GM18502 (cell line): ENCODE measurements around the gene SLC35F1.

Experiments used
- ATAC-seq: cut with Tn5 transposase; IDR thresholded peaks from one replicate; pipeline ENCODE4 v1.9.1; 2021; ENCODE audit warnings: mild to moderate bottlenecking; ENCODE audit not compliant: unreplicated experiment, poor library complexity

Gene SLC35F1

DNA sequence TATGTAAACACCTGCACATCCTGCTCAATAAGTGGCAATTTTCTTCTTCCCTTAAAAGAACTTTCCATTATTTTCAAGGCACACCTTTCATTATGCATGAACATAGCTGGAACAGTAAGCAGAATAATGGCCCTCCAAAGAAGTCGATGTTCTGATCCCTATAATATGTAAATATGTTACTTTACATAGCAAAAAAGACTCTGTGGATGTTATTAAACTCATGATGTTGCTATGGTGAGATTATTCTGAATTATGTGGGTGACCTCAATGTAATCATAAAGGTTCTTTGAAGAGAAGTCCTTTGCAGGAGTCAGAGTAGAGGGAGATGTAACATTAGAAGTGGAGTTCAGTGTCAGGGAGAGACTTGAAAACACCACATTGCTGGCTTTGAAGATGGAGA lies 341.1 kb downstream of the SLC35F1 start:
- no peak for ATAC-seq

DNA sequence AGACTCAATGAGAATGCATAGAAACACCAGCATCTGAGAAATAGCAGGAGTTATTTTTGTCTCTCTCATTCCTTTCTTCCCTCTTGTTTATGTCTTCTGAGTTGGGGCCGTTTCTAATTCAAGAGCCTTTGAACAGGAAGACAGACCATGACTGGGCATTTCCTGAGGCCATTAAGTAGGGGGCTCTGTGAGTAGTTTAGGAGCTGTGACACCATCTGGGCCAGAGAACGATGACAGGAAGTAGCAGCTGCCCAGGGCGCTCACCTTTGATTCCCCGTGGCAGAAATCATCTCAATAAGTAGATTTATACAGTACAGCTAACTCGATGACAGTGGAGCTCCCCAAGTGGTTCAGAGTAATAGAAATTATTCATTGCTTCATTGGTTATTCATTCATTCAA lies 342.6 kb downstream of the SLC35F1 start:
- no peak for ATAC-seq

- ATAC-seq, result peak; percentile 83
These were observed 345.4 kb downstream of the SLC35F1 start for GRCh38 chr6:118252474-118252873.

GRCh38 chr6:118253741-118254140 lies 346.7 kb downstream of the SLC35F1 start:
- ATAC-seq, result no peak

DNA sequence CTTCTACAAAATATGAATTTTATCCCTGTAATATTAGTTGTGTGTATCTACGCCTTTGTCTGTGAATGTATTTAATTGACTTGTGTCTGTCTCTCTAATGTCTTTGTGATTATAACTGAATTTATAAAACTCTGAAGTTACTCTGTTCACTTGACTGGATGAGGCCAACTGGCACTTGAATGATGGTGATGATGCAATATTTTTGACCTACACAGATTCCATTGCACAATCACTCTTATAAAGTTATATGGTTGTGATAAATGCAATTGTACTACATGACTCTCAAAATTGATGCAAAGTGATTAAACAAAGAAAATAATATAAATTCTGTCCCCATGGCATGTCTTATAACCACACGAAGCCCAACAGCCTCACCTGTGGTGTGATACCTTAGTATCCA lies 353.8 kb downstream of the SLC35F1 start:
- no peak for ATAC-seq

DNA sequence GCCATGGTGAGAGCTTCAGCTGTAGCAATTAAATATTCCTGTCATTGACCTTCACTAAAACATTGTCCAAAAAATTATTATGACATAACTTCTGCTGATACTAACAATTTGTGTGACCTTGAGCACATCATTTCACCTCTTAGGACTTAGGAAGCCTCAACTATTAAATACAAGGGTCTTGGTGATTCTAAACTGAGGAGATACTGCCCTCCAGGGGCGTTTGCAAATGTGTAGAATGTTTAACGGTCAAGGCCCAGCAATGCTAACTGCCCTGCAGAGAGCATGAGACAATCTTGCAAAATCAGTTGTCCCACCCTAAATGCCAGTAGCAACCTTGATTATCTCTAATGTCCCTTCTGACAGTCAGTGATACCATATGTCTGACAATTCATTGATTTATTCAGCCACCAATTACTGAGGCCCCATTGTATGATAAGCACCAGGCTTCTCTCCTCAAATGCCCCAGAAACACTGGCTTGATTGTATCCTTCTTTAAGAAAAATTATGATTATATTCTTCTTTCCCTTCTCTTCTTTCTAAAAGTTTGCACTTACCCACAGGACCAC lies 356.9 kb downstream of the SLC35F1 start:
- ATAC-seq, result no peak

- ATAC-seq, result no peak
These were observed 362.6 kb downstream of the SLC35F1 start for GRCh38 chr6:118269659-118270058.

DNA sequence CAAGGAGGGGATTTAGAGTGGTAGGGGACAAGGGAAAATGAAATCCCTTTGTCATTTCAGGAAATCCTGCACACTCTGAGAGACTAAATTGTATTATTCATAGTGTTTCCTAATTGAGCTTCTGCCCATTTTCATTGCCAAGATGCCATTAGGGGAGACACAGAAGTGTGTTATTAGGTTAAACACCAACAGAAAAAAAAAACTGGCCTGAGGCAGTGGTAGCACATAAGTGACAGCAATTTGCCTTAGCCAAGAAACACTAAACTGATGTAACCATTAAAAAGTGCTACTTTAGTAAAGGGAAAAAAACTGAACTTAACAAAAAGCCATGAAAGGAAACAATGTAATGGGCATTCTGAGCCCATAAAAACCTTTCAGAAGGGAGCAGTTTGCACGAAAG lies 370.6 kb downstream of the SLC35F1 start:
- ATAC-seq, result no peak

DNA sequence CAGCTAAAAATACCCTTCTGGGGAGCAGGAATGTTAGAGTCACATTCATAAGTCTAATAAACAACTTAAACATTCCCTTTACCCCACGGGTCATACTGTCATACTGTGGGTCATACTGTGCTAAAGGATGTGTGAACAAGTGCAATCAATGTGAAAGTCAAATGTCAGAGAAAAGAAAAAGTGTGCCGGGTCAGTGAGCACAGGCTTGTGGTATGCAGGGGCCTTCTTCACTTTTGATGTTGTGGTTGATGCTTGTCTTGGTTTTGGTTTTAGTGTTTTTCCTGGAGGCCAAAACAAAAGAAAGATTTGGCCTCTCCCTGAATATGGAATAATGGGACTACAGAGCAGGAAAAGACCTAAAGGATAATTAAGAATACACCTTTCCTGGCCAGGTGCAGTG lies 373.1 kb downstream of the SLC35F1 start:
- peak; percentile 99 for ATAC-seq

- no peak for ATAC-seq
These were observed 374.2 kb downstream of the SLC35F1 start for GRCh38 chr6:118281291-118281690.

GRCh38 chr6:118283766-118284165 lies 376.7 kb downstream of the SLC35F1 start:
- ATAC-seq, result peak; percentile 37

DNA sequence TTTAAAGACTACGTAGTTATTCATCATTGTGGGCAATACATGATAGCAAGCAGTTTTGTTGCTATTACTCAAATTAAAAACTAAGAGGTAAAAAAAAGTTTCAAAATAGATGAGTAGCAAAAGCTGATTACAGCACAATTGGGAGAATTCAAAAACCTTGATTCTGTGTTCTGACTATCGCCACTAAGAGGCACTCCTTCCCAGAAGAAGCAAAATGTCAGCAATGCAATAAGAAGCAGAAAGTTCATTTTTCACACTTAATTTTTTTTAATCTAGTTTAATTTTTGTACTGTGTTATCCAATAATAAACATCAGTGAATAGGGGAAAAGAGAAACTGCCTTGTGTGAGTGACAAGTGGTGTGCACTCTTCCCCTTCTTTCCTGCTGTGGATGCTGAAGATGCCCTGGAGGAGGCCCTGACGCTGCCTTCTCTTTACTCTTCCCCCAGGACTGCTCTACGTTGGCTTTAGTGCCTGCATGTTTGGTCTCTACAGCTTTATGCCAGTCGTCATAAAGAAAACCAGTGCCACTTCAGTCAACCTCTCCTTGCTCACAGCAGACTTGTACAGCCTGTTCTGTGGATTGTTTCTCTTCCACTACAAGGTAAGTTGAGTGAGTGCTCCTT lies 377.8 kb downstream of the SLC35F1 start:
- ATAC-seq, result no peak

DNA sequence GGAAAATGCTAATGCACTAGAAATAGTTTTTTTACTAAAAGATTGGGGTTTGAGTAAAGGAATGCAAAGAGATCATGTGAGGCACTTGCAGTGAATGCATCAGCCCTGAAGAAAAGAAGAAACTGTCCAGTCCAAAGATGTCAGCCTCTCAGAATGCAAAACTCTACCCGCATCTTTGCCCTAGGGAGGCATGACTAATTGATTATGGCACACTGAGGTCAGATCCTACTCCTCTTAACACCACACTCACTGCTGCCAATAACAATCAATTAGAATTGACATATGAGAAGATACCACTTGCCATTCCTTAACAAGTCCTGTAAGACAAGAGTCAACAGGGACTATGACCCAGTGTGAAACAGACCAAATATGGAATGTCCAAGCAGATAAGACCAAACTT lies 378.7 kb downstream of the SLC35F1 start:
- ATAC-seq, result no peak

GRCh38 chr6:118288355-118289124 lies 381.5 kb downstream of the SLC35F1 start:
- no peak for ATAC-seq

DNA sequence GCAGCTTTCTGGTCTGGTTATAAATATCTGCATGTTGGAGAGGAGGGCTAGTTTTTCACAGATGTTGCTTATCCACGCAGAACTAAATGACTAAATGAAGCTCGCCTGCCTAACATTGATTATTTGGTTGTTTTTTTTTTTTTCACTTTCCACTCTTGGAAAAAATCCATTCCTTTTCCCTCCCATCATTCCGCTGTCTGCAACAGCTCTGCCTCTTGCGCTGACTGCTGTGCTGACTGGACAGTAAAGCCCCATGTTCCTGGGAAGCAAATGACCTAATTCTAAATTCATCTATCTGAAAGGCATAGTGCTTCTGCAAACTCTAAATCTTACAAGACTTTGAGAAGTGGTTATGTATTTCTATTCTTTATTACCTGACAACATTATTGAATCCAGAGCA lies 385.5 kb downstream of the SLC35F1 start:
- ATAC-seq, result no peak

GRCh38 chr6:118294906-118295305 lies 387.8 kb downstream of the SLC35F1 start:
- ATAC-seq, result no peak

- no peak for ATAC-seq
These were observed 388.3 kb downstream of the SLC35F1 start for GRCh38 chr6:118295336-118295735.

- no peak for ATAC-seq
These were observed 389.3 kb downstream of the SLC35F1 start for GRCh38 chr6:118296129-118296901.

DNA sequence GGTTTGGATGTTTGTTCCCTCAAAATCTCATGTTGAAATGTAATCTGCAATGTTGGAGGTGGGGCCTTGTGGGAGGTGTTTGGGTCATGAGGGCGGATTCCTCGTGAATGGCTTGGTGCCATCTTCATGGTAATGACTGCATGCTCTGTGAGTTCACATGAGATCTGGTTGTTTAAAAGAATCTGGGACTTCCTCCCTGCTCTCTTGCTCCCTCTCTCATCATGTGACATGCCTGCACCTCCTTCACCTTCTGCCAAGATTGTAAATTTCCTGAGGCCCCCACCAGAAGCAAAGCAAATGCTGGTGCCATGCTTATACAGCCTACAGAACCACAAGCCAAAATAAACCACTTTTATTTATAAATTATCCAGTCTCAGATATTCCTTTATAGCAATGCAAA lies 390.8 kb downstream of the SLC35F1 start:
- no peak for ATAC-seq

GRCh38 chr6:118298476-118299427 lies 391.7 kb downstream of the SLC35F1 start:
- ATAC-seq, result no peak
